Measurements from ENCODE around the gene SPDYE16.
"Not testable (repeated sequence)": the region's sequence is repeated elsewhere in the genome, so short reads cannot be mapped to it uniquely, and the experiment has no call there.

Gene SPDYE16

GRCh38 chr7:76504351-76505167 is 38.5 kb downstream of the SPDYE16 start:
- not testable (repeated sequence) for DNase-seq (ENCODE audit: low read depth)

GRCh38 chr7:76503244-76503643 is 39.9 kb downstream of the SPDYE16 start:
- DNase-seq (ENCODE audit: low read depth) = not testable (repeated sequence)

GRCh38 chr7:76502836-76503235 is 40.3 kb downstream of the SPDYE16 start:
- not testable (repeated sequence) for DNase-seq (ENCODE audit: low read depth)

GRCh38 chr7:76502224-76502623 is 40.9 kb downstream of the SPDYE16 start:
- DNase-seq (ENCODE audit: low read depth) = not testable (repeated sequence)

GRCh38 chr7:76499924-76500241 is 43.2 kb downstream of the SPDYE16 start:
- DNase-seq (ENCODE audit: low read depth) = not testable (repeated sequence)

GRCh38 chr7:76499201-76499923 is 43.7 kb downstream of the SPDYE16 start:
- DNase-seq (ENCODE audit: low read depth) = not testable (repeated sequence)

GRCh38 chr7:76498583-76499200 is 44.4 kb downstream of the SPDYE16 start:
- DNase-seq (ENCODE audit: low read depth) = not testable (repeated sequence)

- DNase-seq (ENCODE audit: low read depth) = not testable (repeated sequence)
These were observed 45.0 kb downstream of the SPDYE16 start for GRCh38 chr7:76497918-76498582.

GRCh38 chr7:76495717-76496116 is 47.4 kb downstream of the SPDYE16 start:
- not testable (repeated sequence) for DNase-seq (ENCODE audit: low read depth)

GRCh38 chr7:76492139-76492538 is 51.0 kb downstream of the SPDYE16 start:
- not testable (repeated sequence) for DNase-seq (ENCODE audit: low read depth)

- DNase-seq (ENCODE audit: low read depth) = not testable (repeated sequence)
These were observed 55.1 kb downstream of the SPDYE16 start for GRCh38 chr7:76487969-76488368.

- DNase-seq (ENCODE audit: low read depth) = not testable (repeated sequence)
These were observed 56.5 kb downstream of the SPDYE16 start for GRCh38 chr7:76486618-76487017.

GRCh38 chr7:76485822-76486610 is 57.1 kb downstream of the SPDYE16 start:
- DNase-seq (ENCODE audit: low read depth) = not testable (repeated sequence)

GRCh38 chr7:76484456-76484855 is 58.6 kb downstream of the SPDYE16 start:
- not testable (repeated sequence) for DNase-seq (ENCODE audit: low read depth)

GRCh38 chr7:76483081-76483480 is 60.0 kb downstream of the SPDYE16 start:
- not testable (repeated sequence) for DNase-seq (ENCODE audit: low read depth)

- not testable (repeated sequence) for DNase-seq (ENCODE audit: low read depth)
These were observed 60.4 kb downstream of the SPDYE16 start for GRCh38 chr7:76482660-76483059.

Measured in activated T-cell treated with anti-CD3 and anti-CD28 coated beads for 1 hour (primary cell).